GM23338 (cell line): ENCODE data around the gene NNMT. TPM values are rescaled to one million over a fixed set of nuclear protein-coding genes. Genes with fewer than 3 reads are reported as not detected.

Experiments used
- ATAC-seq: fragments of 200-7000 bp; cut with Tn5 transposase; 3 replicates; pipeline ENCODE4 v1.9.1; 2020
- DNase-seq: peaks from one replicate; pipeline ENCODE4 v3.0.0-alpha.2; 2015; ENCODE audit warnings: low spot score
- H2AFZ ChIP-seq: fragments of 200-600 bp; sonication (generic); 2 replicates; pipeline ENCODE4 v1.8.0; 2016; ENCODE audit warnings: antibody characterized with exemption, mild to moderate bottlenecking, moderate library complexity
- H3F3A ChIP-seq: fragments of 200-600 bp; sonication (generic); replicated peaks from 2 replicates; pipeline ENCODE4 v1.8.0; 2017; ENCODE audit warnings: antibody characterized with exemption, mixed run types, low read depth
- H3K27ac ChIP-seq: fragments of 200-600 bp; sonication (generic); 2 replicates; pipeline ENCODE4 v1.6.1; 2016; ENCODE audit warnings: low read depth
- H3K27me3 ChIP-seq: fragments of 200-600 bp; sonication (generic); 2 replicates; pipeline ENCODE4 v1.8.0; 2016; ENCODE audit warnings: mild to moderate bottlenecking, mixed run types, moderate library complexity; ENCODE audit not compliant: insufficient read depth
- H3K36me3 ChIP-seq: fragments of 200-600 bp; sonication (generic); 2 replicates; pipeline ENCODE4 v1.8.0; 2016; ENCODE audit warnings: mild to moderate bottlenecking; ENCODE audit not compliant: insufficient read depth
- H3K4me1 ChIP-seq: fragments of 200-600 bp; sonication (generic); 2 replicates; pipeline ENCODE4 v1.8.0; 2016; ENCODE audit warnings: mild to moderate bottlenecking, moderate library complexity; ENCODE audit not compliant: insufficient read depth
- H3K4me2 ChIP-seq: fragments of 200-600 bp; sonication (generic); 2 replicates; pipeline ENCODE4 v1.7.1; 2017; ENCODE audit warnings: mixed run types
- H3K4me3 ChIP-seq: fragments of 200-600 bp; sonication (generic); 2 replicates; pipeline ENCODE4 v1.6.1; 2016; ENCODE audit warnings: mixed run types
- H3K79me2 ChIP-seq: fragments of 200-600 bp; sonication (generic); replicated peaks from 2 replicates; pipeline ENCODE4 v1.8.0; 2017; ENCODE audit warnings: mild to moderate bottlenecking; ENCODE audit not compliant: insufficient read depth
- H3K9me2 ChIP-seq: fragments of 200-600 bp; sonication (generic); 2 replicates; pipeline ENCODE4 v1.8.0; 2017; ENCODE audit not compliant: insufficient read depth
- H4K20me1 ChIP-seq: fragments of 200-600 bp; sonication (generic); replicated peaks from 2 replicates; pipeline ENCODE4 v1.8.0; 2017; ENCODE audit warnings: mild to moderate bottlenecking; ENCODE audit not compliant: insufficient read depth
- H3K27ac Mint-ChIP-seq: 2 replicates; pipeline ENCODE4 v1.8.0; 2020; ENCODE audit warnings: inconsistent platforms, mild to moderate bottlenecking, moderate library complexity, mixed read lengths
- H3K27me3 Mint-ChIP-seq: 3 replicates; pipeline ENCODE4 v1.8.0; 2022; ENCODE audit warnings: low read depth, mild to moderate bottlenecking, moderate library complexity, mixed read lengths, inconsistent platforms; ENCODE audit not compliant: insufficient read depth, poor library complexity
- H3K36me3 Mint-ChIP-seq: 3 replicates; pipeline ENCODE4 v1.8.0; 2021; ENCODE audit warnings: low read depth, mild to moderate bottlenecking, inconsistent platforms, moderate library complexity, mixed read lengths
- H3K4me1 Mint-ChIP-seq: 3 replicates; pipeline ENCODE4 v1.8.0; 2020; ENCODE audit warnings: mild to moderate bottlenecking, inconsistent platforms, mixed read lengths
- H3K4me3 Mint-ChIP-seq: 3 replicates; pipeline ENCODE4 v1.8.0; 2021; ENCODE audit warnings: moderate library complexity, mild to moderate bottlenecking, inconsistent platforms, mixed read lengths
- H3K9me3 Mint-ChIP-seq: 3 replicates; pipeline ENCODE4 v1.8.0; 2020; ENCODE audit warnings: moderate library complexity, mild to moderate bottlenecking, inconsistent platforms, mixed read lengths
- POLR2AphosphoS5 ChIP-seq: IDR thresholded peaks from 2 replicates; pipeline ENCODE4 v1.6.1; 2016; ENCODE audit warnings: antibody characterized with exemption, low read depth
- STAT1 ChIP-seq: IDR thresholded peaks from one replicate; pipeline ENCODE4 v1.6.1; 2016; ENCODE audit warnings: antibody characterized with exemption; ENCODE audit not compliant: unreplicated experiment
- polyA plus RNA-seq: library from polyadenylated mRNA; unstranded; fragments of >200 nt; fragmentation: Nextera tagmentation; extraction: Ambion mirVana; gene quantifications from 2 replicates; pipeline ENCODE4 v1.2.1, GENCODE V29; 2016
- total RNA-seq: library from RNA; depleted of rRNA; stranded (reverse); fragments of >200 nt; shearing (Covaris generic); gene quantifications from 2 replicates; pipeline ENCODE4 v1.2.3, GENCODE V29; 2014
- TF ChIP-seq, protein P1 (sequence below): fragments of 250-450 bp; sonication (Bioruptor Pico); IDR thresholded peaks from 2 replicates; pipeline ENCODE4 v1.5.0; 2020; ENCODE audit warnings: mild to moderate bottlenecking, moderate library complexity

NNMT gene
- total and polyA plus RNA-seq, 2 experiments from 2014 or later, result 0.40 TPM; not detected in 1

DNA sequence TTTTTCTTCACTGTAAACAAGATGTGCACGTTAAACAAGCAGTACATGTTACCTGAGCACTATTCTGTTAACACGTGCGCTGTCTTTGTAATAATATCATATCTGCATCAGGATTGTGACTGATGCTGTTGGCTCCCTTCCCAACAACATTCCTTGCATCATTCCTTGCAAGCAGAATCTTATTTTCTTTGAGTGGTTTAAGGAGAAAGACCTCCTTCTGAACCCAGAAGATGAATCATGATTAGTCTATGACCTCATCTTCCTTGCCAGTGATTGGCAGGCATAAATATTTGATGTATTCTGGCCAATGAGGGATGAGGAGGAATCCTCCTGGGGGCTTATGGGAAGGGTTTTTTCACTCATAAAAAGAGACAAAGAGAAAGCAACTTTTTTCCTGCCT, 57.9 kb downstream of the NNMT start (continued):
- TF ChIP-seq STAT1 (no peak), POLR2AphosphoS5 (no peak)
- TF ChIP-seq, protein P1, sequence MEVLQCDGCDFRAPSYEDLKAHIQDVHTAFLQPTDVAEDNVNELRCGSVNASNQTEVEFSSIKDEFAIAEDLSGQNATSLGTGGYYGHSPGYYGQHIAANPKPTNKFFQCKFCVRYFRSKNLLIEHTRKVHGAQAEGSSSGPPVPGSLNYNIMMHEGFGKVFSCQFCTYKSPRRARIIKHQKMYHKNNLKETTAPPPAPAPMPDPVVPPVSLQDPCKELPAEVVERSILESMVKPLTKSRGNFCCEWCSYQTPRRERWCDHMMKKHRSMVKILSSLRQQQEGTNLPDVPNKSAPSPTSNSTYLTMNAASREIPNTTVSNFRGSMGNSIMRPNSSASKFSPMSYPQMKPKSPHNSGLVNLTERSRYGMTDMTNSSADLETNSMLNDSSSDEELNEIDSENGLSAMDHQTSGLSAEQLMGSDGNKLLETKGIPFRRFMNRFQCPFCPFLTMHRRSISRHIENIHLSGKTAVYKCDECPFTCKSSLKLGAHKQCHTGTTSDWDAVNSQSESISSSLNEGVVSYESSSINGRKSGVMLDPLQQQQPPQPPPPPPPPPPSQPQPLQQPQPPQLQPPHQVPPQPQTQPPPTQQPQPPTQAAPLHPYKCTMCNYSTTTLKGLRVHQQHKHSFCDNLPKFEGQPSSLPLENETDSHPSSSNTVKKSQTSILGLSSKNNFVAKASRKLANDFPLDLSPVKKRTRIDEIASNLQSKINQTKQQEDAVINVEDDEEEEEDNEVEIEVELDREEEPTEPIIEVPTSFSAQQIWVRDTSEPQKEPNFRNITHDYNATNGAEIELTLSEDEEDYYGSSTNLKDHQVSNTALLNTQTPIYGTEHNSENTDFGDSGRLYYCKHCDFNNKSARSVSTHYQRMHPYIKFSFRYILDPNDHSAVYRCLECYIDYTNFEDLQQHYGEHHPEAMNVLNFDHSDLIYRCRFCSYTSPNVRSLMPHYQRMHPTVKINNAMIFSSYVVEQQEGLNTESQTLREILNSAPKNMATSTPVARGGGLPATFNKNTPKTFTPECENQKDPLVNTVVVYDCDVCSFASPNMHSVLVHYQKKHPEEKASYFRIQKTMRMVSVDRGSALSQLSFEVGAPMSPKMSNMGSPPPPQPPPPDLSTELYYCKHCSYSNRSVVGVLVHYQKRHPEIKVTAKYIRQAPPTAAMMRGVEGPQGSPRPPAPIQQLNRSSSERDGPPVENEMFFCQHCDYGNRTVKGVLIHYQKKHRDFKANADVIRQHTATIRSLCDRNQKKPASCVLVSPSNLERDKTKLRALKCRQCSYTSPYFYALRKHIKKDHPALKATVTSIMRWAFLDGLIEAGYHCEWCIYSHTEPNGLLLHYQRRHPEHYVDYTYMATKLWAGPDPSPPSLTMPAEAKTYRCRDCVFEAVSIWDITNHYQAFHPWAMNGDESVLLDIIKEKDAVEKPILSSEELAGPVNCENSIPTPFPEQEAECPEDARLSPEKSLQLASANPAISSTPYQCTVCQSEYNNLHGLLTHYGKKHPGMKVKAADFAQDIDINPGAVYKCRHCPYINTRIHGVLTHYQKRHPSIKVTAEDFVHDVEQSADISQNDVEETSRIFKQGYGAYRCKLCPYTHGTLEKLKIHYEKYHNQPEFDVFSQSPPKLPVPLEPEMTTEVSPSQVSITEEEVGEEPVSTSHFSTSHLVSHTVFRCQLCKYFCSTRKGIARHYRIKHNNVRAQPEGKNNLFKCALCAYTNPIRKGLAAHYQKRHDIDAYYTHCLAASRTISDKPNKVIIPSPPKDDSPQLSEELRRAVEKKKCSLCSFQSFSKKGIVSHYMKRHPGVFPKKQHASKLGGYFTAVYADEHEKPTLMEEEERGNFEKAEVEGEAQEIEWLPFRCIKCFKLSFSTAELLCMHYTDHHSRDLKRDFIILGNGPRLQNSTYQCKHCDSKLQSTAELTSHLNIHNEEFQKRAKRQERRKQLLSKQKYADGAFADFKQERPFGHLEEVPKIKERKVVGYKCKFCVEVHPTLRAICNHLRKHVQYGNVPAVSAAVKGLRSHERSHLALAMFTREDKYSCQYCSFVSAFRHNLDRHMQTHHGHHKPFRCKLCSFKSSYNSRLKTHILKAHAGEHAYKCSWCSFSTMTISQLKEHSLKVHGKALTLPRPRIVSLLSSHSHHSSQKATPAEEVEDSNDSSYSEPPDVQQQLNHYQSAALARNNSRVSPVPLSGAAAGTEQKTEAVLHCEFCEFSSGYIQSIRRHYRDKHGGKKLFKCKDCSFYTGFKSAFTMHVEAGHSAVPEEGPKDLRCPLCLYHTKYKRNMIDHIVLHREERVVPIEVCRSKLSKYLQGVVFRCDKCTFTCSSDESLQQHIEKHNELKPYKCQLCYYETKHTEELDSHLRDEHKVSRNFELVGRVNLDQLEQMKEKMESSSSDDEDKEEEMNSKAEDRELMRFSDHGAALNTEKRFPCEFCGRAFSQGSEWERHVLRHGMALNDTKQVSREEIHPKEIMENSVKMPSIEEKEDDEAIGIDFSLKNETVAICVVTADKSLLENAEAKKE, result no peak

DNA sequence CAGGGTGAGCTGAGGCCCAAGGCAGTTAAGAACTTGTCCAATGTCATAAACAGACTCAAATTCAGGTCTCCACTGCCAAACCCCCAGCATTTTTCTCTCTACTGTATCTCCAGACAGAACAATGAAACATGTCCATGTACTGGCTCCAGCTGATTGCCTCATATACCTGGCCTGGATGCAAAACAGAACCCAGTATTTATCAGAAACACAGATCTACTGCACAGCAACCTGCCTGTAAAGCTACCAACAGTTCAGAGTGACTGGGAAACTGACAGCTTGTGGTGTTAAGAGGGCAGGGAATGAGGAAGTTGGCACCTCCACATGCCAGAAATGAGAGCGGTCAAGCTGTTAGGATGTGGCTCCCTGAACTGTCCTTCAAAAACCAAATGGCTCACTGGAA, 62.5 kb downstream of the NNMT start:
- H4K20me1 ChIP-seq, result no peaks in the 10 kb centered on the region
- no peak for DNase-seq
- no peak overlapping the region for H3K27ac Mint-ChIP-seq
- no peak for ATAC-seq
- H3K9me2 ChIP-seq, result peaks cover 6% of the 10 kb centered on the region
- no peak overlapping the region for H3K4me2 ChIP-seq
- H3K4me3 Mint-ChIP-seq, result no peak overlapping the region
- no peak overlapping the region for H3K4me3 ChIP-seq
- no peaks in the 10 kb centered on the region for H3K36me3 ChIP-seq
- H3K27me3 ChIP-seq, result no peaks in the 10 kb centered on the region
- no peaks in the 10 kb centered on the region for H3K9me3 Mint-ChIP-seq
- H3K4me1 ChIP-seq, result no peaks in the 10 kb centered on the region
- H3K4me1 Mint-ChIP-seq, result no peaks in the 10 kb centered on the region
- no peaks in the 10 kb centered on the region for H3K36me3 Mint-ChIP-seq
- TF ChIP-seq, protein P1, result no peak
- TF ChIP-seq STAT1, result no peak
- no peaks in the 10 kb centered on the region for H3K79me2 ChIP-seq
- no peaks in the 10 kb centered on the region for H3F3A ChIP-seq
- H2AFZ ChIP-seq, result no peak overlapping the region
- H3K27me3 Mint-ChIP-seq, result no peaks in the 10 kb centered on the region
- H3K27ac ChIP-seq, result no peak overlapping the region
